Fibroblast of mammary gland (primary cell): ENCODE measurements around the gene TMEM200B.

Experiments
- DNase-seq: peaks from one replicate; pipeline ENCODE4 v3.0.0-alpha.2; 2010; ENCODE audit warnings: low read depth
- H3K4me3 ChIP-seq: 2 replicates; pipeline ENCODE4 v1.5.1; 2011; ENCODE audit warnings: low read depth, mild to moderate bottlenecking, low read length, moderate library complexity; ENCODE audit not compliant: control insufficient read depth
- CTCF ChIP-seq: conservative IDR thresholded peaks from 2 replicates; pipeline ENCODE4 v1.5.1; 2011; ENCODE audit warnings: low read depth, low read length, inconsistent platforms; ENCODE audit not compliant: control insufficient read depth, insufficient read depth

The TMEM200B gene

GRCh38 chr1:29125788-29126187 lies 2.1 kb upstream of the TMEM200B start:
- H3K4me3 ChIP-seq = no peak overlapping the region
- no peak for TF ChIP-seq CTCF
- no peak for DNase-seq

GRCh38 chr1:29125237-29125641 lies 1.5 kb upstream of the TMEM200B start:
- DNase-seq = no peak
- peak overlapping the region; percentile 30 for H3K4me3 ChIP-seq
- no peak for TF ChIP-seq CTCF

GRCh38 chr1:29124366-29125236 lies 898 bp upstream of the TMEM200B start:
- DNase-seq = peak; percentile 64
- TF ChIP-seq CTCF = no peak
- H3K4me3 ChIP-seq = peak overlapping the region; percentile 62

GRCh38 chr1:29123053-29123886 lies 433 bp downstream of the TMEM200B start:
- peak overlapping the region; percentile 62 for H3K4me3 ChIP-seq
- TF ChIP-seq CTCF = no peak
- peak; percentile 30 for DNase-seq

- peak overlapping the region; percentile 62 for H3K4me3 ChIP-seq
- peak; percentile 87 for DNase-seq
- TF ChIP-seq CTCF = no peak
Observed at GRCh38 chr1:29122682-29123052, 1.0 kb downstream of the TMEM200B start.

- peak; percentile 30 for DNase-seq
- H3K4me3 ChIP-seq = peak overlapping the region; percentile 62
- TF ChIP-seq CTCF = no peak
Observed at GRCh38 chr1:29121936-29122681, 1.6 kb downstream of the TMEM200B start.
